HG03565 (cell line): ENCODE data around the gene DDX31.

Experiments
- ATAC-seq: cut with Tn5 transposase; IDR thresholded peaks from one replicate; pipeline ENCODE4 v1.9.1; 2021; ENCODE audit warnings: mild to moderate bottlenecking, moderate library complexity; ENCODE audit not compliant: unreplicated experiment

DDX31 gene

GRCh38 chr9:132674485-132674884 is 4.7 kb upstream of the DDX31 start:
- no peak for ATAC-seq

GRCh38 chr9:132673355-132673754 is 3.6 kb upstream of the DDX31 start:
- ATAC-seq, result no peak

- no peak for ATAC-seq
These were observed 2.6 kb upstream of the DDX31 start for GRCh38 chr9:132672413-132672690.

GRCh38 chr9:132671620-132672412 is 2.0 kb upstream of the DDX31 start:
- ATAC-seq, result no peak

GRCh38 chr9:132670457-132671391 is 941 bp upstream of the DDX31 start, which contains the start of gene GTF3C4:
Gene GTF3C4, plus strand, starts transcription at chr9:132670464. Its CDS starts 135 bp downstream, at chr9:132670599.
- ATAC-seq, result peak; percentile 43

- no peak for ATAC-seq
These were observed 475 bp downstream of the DDX31 start for GRCh38 chr9:132669319-132669697.

- no peak for ATAC-seq
These were observed 5.9 kb downstream of the DDX31 start for GRCh38 chr9:132663851-132664250.

- no peak for ATAC-seq
These were observed 6.7 kb downstream of the DDX31 start for GRCh38 chr9:132663117-132663516.

GRCh38 chr9:132662152-132662945 is 7.4 kb downstream of the DDX31 start:
- no peak for ATAC-seq

- ATAC-seq, result no peak
These were observed 13.5 kb downstream of the DDX31 start for GRCh38 chr9:132656299-132656698.

- no peak for ATAC-seq
These were observed 18.5 kb downstream of the DDX31 start for GRCh38 chr9:132651259-132651658.

- no peak for ATAC-seq
These were observed 21.1 kb downstream of the DDX31 start for GRCh38 chr9:132648685-132649084.

- ATAC-seq, result no peak
These were observed 21.5 kb downstream of the DDX31 start for GRCh38 chr9:132648283-132648682.

- ATAC-seq, result no peak
These were observed 22.0 kb downstream of the DDX31 start for GRCh38 chr9:132647806-132648205.

GRCh38 chr9:132647355-132647754 is 22.4 kb downstream of the DDX31 start:
- no peak for ATAC-seq

GRCh38 chr9:132646726-132647125 is 23.1 kb downstream of the DDX31 start:
- no peak for ATAC-seq

- no peak for ATAC-seq
These were observed 24.1 kb downstream of the DDX31 start for GRCh38 chr9:132645711-132646110.

- no peak for ATAC-seq
These were observed 24.5 kb downstream of the DDX31 start for GRCh38 chr9:132645306-132645705.

- no peak for ATAC-seq
These were observed 25.5 kb downstream of the DDX31 start for GRCh38 chr9:132644251-132644650.

- ATAC-seq, result no peak
These were observed 28.6 kb downstream of the DDX31 start for GRCh38 chr9:132641216-132641615.

GRCh38 chr9:132639322-132639721 is 30.5 kb downstream of the DDX31 start:
- no peak for ATAC-seq
